Measurements from ENCODE around the gene COX4I1.
A peak's percentile ranks its signal among the peaks of the same experiment; 100 is the strongest.

COX4I1 gene

GRCh38 chr16:85768199-85768598 lies 31.3 kb upstream of the COX4I1 start:
- no peak for DNase-seq

GRCh38 chr16:85770741-85771140 lies 28.8 kb upstream of the COX4I1 start:
- DNase-seq: no peak

DNA sequence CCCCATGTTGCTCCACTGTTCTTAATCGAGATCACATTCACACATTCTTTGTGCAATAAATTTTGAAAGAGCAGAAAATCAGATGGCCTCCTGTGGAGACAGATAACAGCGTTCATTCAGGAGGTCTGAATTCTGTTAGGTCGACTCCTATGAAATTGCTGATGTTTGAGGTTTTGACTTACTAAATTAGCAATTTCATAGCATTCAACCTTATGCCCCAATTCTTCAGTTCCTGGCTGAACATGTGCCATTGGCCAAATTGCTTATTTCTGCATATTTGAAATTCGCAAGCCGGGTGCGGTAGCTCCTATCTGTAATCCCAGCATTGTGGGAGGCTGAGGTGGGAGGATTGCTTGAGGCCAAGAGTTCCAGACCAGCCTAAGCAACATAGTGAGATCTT lies 26.5 kb upstream of the COX4I1 start:
- no peak for DNase-seq

- no peak for DNase-seq
Measured at GRCh38 chr16:85774136-85774535, 25.4 kb upstream of the COX4I1 start.

- DNase-seq: no peak
Measured at GRCh38 chr16:85774811-85775210, 24.7 kb upstream of the COX4I1 start.

DNA sequence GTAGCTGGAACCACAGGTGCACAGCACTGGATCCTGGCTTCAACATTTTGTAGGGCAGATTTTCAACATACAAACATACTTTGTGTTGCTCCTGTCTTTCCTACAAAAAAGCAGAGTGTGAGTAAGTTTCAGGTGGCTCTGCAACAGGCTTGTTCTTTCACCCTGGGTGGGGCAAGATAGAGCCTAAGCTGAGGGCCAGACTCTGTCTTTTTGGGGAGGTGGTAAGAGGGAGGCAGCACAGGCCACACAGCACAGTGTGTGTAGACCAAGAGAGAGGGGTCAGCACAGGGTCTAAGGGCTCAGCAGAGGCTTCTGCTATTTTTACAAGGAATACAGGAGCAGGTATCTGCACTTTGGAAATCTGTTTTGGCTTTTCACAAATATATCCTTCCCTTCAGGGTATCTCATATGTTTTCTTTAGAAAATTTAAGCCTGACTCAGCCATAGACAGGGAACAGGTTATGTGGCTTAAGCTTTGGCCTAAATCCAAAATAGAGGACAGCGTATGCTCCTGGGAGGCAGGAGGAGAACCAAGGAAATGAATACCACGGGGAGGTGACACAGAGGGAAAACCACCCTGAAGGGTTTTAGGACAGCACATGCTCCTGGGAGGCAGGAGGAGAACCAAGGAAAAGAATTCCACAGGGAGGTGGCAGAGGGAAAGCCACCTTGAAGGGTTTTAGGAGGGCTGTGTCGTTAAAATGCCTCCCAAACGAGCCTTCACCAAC lies 21.7 kb upstream of the COX4I1 start:
- DNase-seq: no peak

DNA sequence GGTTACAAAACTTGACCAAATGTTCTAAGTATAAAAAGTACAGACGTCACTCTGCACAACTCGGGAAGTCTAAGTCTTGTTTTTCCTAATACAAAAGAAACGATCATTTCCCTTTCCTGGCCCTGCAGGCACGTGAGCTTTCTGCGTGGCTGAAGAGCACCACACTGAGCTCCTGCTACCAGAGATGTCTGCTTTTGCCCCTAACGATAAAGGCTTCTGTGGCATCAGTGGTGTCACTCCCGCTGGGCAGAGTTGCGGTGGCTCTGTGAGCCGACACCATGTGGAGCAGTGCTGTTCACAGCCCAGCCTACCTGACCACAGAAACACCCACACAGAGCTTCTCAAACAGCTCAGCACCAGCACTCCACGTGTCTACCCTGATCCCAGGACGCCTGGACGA lies 20.6 kb upstream of the COX4I1 start:
- DNase-seq: peak; percentile 36

- no peak for DNase-seq
Measured at GRCh38 chr16:85780281-85780680, 19.2 kb upstream of the COX4I1 start.

- no peak for DNase-seq
Measured at GRCh38 chr16:85781156-85781555, 18.3 kb upstream of the COX4I1 start.

DNA sequence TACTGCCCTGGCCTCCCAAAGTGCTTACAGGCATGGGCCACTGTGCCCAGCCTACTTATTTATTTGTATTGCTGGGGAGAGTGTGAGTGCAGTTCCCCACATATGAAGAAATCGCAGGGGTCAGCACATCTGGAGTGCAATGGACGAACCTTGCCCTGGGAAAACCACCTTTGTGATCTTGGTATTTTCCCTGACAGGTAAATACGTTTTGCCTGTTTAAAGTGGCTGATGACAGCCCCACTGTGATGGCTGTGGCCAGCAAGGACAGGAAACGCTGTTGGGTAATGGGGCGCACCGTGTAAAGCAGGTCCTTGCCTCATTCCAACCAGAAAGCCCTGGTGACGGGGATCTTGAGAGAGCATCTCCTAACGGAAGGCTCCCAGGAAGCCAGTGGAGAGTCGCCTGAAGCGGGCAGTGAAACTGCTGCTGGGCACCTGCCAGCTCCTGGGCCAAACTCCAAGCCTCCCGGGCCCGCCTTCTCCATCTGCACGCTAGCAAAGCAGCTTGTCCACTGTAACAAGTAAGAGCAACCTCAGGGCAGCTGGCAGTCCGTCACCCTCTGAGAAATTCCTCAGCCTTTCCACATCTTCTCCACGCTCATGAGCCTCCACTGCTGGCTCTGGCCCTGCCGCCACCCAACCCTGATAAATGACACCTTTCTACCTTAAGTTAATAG lies 17.7 kb upstream of the COX4I1 start:
- no peak for DNase-seq

DNA sequence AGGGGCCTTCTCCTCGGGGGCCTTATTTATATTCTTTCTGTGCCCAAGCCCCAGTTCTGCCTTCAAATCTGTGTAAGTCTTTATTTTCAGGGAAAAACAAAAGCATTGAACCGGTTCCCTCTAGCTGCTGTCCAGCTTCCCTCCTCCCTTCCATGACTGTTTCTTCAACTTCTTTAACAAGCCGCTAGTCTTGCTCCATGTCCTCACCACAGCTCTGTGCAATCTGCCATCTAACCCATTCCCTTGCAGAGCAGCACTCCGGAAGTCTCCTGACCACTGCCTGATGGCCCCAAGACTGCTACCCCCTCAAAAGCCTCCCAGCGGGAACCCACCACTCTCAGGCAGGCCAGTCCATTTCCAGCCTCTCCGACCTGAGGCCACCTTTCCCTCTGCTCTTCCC lies 17.0 kb upstream of the COX4I1 start:
- no peak for DNase-seq

DNA sequence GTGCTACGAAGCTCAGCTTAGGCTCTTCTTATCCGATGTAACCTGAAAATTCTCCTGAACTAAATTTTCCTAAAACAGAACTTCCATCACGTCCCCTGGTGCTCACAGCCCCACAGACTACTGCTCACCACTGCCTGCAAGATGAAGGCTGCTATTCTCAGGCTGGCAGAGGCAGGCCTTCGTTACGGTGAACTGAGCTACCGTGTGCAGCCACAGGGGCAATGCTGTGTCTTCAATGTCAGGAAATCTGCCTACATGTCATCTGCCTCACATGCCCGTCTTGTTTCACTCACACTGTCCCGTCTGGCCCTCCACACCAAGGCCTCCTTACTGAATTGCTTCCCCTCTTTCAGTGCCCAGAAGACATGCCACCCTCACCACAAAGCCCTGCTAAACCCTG lies 16.1 kb upstream of the COX4I1 start:
- DNase-seq: no peak

GRCh38 chr16:85784813-85785212 lies 14.7 kb upstream of the COX4I1 start:
- no peak for DNase-seq

DNA sequence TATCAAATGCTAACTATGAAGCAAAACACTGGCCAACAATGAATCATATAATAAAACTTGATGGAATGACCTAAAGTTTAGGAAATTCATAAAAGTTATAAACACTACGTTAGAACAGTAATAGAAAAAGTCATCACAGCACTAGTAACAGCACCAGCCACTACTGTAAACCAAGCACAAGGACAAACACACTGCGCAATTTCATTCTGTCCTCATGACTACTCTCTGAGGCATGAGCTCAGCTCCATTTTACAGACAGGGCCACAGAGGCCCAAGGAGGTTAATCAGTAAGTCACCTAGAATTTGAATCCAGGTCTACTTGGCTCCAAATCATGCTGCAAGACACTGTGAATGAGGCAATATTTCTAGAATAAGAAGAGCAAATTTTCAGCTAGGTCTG lies 13.6 kb upstream of the COX4I1 start:
- no peak for DNase-seq

GRCh38 chr16:85788819-85789218 lies 10.7 kb upstream of the COX4I1 start:
- DNase-seq: no peak

GRCh38 chr16:85789773-85790172 lies 9.7 kb upstream of the COX4I1 start:
- no peak for DNase-seq

DNA sequence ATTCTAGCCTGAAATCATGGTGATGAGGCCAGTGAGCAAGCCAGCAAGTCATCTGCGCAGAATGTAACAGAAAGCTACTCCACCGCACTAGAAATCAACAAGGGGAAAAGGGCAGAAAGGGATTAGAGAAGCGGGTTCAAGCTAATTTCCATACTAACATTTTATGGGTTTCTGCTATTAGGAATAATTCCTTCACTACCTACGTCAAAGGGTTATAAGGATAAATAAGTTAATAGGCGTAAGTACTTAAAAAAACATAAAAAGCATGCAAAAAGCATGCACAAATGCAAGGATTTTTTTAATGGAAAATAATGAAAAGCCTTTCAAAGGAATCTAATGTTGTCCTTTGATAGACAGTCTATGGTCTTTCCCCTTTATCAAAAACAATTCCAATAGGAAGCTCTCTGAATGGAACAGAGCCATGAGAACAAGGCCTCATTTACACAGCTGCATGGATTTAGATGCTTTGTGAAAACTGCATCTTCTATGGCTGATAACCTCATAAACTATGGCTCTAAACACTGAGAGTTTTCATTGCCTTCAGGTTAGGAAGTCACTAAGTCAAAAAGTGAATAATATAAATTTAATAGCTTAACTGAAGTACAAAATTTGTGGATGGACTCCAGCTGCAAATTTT lies 5.7 kb upstream of the COX4I1 start:
- no peak for DNase-seq

DNA sequence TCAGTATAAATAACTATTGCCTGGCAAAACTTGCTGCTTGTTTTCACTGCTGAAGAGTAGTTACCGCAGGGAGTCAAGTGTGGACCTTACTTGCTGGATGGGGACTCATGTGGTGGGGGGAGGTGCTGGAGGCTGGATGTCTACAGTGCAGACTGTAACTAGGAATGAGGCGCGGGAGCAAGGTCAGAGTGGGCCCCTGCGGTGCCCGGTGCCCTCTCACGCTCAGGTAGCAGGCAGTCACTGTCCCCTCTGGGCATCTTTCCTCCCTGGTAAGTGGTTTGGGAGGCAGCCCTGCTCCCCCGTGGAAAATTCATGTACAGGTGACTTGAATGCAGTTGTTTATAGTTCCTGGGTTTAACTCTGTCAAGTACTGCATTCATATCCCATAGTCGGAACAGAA lies 4.8 kb upstream of the COX4I1 start:
- DNase-seq: no peak

- no peak for DNase-seq
Measured at GRCh38 chr16:85796152-85796551, 3.3 kb upstream of the COX4I1 start.

DNA sequence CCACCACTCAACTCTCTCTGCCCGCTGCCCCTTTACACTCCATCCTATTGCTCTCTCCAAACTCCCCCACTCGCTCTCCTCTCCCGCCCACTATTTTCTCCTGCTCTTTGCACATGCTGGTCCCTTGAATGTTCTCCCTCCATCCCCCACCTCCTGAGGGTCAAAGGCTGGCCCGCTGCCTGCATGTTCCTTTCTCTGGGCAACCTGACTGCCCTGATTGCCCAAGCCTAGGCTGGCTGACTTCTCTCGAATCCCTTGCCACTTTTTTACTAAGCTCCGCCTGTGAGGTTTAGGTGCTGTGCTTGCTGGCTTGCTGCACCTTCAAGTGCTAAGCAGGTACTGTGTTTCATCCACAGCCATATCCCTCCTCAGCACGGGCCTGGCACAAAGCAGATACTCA lies 2.9 kb upstream of the COX4I1 start:
- no peak for DNase-seq

- DNase-seq: no peak
Measured at GRCh38 chr16:85798283-85798776, 1.2 kb upstream of the COX4I1 start.

DNA sequence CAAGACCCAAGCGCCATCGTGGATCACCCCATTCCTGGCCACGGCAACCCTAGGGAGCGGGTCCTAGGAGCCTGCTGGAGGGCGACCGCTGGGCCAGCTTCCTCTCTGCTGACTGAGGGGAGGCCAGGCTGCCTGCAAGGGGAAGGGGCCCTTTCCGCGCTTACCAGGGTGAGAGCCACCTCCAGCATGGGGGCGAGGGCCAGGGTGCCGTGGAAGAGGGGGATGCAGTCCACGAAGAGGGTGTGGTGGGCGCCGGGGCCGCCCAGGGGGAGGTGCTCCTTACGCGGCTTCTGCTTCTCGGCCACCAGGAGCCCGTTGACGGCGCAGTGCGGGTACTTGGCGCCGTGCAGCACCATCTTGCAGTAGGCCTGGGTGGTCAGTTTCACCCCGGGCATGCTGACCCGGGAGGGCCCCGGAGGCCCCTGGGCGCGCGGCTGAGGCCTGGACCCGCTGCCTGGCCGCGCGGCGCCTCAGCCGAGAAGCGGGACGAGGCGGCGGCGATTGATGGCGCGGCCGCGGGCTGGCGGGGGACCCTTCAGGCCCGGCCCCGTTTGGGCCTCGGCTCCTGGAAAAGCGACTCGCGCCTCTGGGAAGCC lies 496 bp upstream of the COX4I1 start:
- peak; percentile 47 for DNase-seq

- peak; percentile 30 for DNase-seq
Measured at GRCh38 chr16:85800321-85800669, 800 bp downstream of the COX4I1 start.

DNA sequence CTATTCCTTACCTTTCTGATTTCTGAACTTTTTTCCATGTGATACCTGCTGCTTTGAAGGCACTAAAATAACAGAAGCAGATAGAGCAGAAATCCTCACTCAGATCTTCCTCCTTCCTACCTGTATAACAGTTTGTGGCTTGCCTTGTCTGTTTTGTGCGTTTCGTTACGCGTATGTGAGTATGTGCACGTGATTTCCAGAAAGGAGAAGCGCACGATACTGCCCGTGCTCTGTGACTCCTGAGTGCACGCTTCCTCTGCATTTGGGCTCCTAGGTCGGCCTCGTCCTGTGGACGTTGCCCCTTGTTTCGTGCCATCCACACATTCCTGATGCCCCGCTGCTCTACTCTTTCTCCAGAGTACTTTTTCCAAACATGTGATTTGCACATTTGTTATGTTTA lies 4.1 kb downstream of the COX4I1 start:
- no peak for DNase-seq

All from stimulated activated CD4-positive, alpha-beta T cell treated with anti-CD3 and anti-CD28 coated beads, Interleukin-15, amount 100 ng/mL, for 24 hours (primary cell).